Measurements from ENCODE around the gene SREK1IP1. TPM values are rescaled to one million over a fixed set of nuclear protein-coding genes. Genes with fewer than 3 reads are reported as not detected.
"Not testable (repeated sequence)": the region's sequence is repeated elsewhere in the genome, so short reads cannot be mapped to it uniquely, and the experiment has no call there.

The SREK1IP1 gene
- total RNA-seq, 1 experiment from 2014 or later = 25.5 TPM

GRCh38 chr5:64700765-64701164 lies 67.7 kb downstream of the SREK1IP1 start:
- Histone ChIP-seq H3K4me1 (ENCODE audit: control insufficient read depth in 1 of 2, insufficient read depth in 2 of 2, low read length in 2 of 2) (no peaks in the 10 kb centered on the region), H3K79me2 (ENCODE audit: insufficient read depth, low read length) (no peaks in the 10 kb centered on the region), H3K36me3 (ENCODE audit: control insufficient read depth in 1 of 2, insufficient read depth in 2 of 2, low read length in 2 of 2) (no peaks in the 10 kb centered on the region), H3K9me3 (ENCODE audit: control insufficient read depth in 1 of 2, insufficient read depth in 1 of 2, low read depth in 1 of 2, low read length in 2 of 2) (no peaks in the 10 kb centered on the region), H4K20me1 (ENCODE audit: insufficient read depth) (no peaks in the 10 kb centered on the region), H3K4me2 (ENCODE audit: low read length) (no peak overlapping the region), H3K4me3 (replicated peaks in 1 of 2; ENCODE audit: low read depth in 1 of 2, low read length in 2 of 2) (no peak overlapping the region), H2AFZ (ENCODE audit: low read depth, low read length, poor library complexity, severe bottlenecking) (no peak overlapping the region), H3K27me3 (ENCODE audit: insufficient read depth, low read length) (no peaks in the 10 kb centered on the region), H3K9me2 (ENCODE audit: insufficient read depth) (no peaks in the 10 kb centered on the region), H3K27ac (ENCODE audit: low read depth, low read length) (no peak overlapping the region), H3K9ac (ENCODE audit: low read length) (no peak overlapping the region)
- intact Hi-C loops (cut with micrococcal nuclease) = no loop called here
- ATAC-seq = no peak
- BruUV-seq (replicated peaks) = no TSS peak
- no peak for DNase-seq (ENCODE audit: low read depth, low spot score)
- ChIA-PET RAD21 (ENCODE audit: low non-redundant PET in 1 of 2, low total read pairs in 2 of 2, uncharacterized antibody in 2 of 2, unreplicated experiment in 2 of 2) (no interaction called here), POLR2A (no interaction called here), CTCF (no interaction called here)
- TF ChIP-seq RAD21 (IDR thresholded peaks at IDR 0.05; ENCODE audit: low read depth) = no peak
- TF ChIP-seq POLR2AphosphoS5 (IDR thresholded peaks at IDR 0.05; ENCODE audit: low read depth, low read length) = no peak
- TF ChIP-seq ATF3 (IDR thresholded peaks at IDR 0.05) = no peak
- TF ChIP-seq CBX3 (IDR thresholded peaks at IDR 0.05; ENCODE audit: low read depth) = no peak
- TF ChIP-seq POLR2A (IDR thresholded peaks at IDR 0.05; ENCODE audit: borderline replicate concordance, extremely low read depth, insufficient read depth, insufficient read length) = no peak
- no peak for TF ChIP-seq YY1 (IDR thresholded peaks at IDR 0.05; ENCODE audit: extremely low read depth, insufficient replicate concordance, low read depth, low read length)
- no peak for TF ChIP-seq TCF7L2 (IDR thresholded peaks at IDR 0.05; ENCODE audit: borderline replicate concordance, extremely low read depth, insufficient read depth, insufficient read length)
- no peak for TF ChIP-seq ZBTB33 (IDR thresholded peaks at IDR 0.05; ENCODE audit: extremely low read depth, insufficient replicate concordance, low read length)
- TF ChIP-seq, protein P1, sequence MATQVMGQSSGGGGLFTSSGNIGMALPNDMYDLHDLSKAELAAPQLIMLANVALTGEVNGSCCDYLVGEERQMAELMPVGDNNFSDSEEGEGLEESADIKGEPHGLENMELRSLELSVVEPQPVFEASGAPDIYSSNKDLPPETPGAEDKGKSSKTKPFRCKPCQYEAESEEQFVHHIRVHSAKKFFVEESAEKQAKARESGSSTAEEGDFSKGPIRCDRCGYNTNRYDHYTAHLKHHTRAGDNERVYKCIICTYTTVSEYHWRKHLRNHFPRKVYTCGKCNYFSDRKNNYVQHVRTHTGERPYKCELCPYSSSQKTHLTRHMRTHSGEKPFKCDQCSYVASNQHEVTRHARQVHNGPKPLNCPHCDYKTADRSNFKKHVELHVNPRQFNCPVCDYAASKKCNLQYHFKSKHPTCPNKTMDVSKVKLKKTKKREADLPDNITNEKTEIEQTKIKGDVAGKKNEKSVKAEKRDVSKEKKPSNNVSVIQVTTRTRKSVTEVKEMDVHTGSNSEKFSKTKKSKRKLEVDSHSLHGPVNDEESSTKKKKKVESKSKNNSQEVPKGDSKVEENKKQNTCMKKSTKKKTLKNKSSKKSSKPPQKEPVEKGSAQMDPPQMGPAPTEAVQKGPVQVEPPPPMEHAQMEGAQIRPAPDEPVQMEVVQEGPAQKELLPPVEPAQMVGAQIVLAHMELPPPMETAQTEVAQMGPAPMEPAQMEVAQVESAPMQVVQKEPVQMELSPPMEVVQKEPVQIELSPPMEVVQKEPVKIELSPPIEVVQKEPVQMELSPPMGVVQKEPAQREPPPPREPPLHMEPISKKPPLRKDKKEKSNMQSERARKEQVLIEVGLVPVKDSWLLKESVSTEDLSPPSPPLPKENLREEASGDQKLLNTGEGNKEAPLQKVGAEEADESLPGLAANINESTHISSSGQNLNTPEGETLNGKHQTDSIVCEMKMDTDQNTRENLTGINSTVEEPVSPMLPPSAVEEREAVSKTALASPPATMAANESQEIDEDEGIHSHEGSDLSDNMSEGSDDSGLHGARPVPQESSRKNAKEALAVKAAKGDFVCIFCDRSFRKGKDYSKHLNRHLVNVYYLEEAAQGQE (IDR thresholded peaks at IDR 0.05; ENCODE audit: low read depth) = no peak
- no peak for TF ChIP-seq SIN3A (IDR thresholded peaks at IDR 0.05; ENCODE audit: low read depth)

DNA sequence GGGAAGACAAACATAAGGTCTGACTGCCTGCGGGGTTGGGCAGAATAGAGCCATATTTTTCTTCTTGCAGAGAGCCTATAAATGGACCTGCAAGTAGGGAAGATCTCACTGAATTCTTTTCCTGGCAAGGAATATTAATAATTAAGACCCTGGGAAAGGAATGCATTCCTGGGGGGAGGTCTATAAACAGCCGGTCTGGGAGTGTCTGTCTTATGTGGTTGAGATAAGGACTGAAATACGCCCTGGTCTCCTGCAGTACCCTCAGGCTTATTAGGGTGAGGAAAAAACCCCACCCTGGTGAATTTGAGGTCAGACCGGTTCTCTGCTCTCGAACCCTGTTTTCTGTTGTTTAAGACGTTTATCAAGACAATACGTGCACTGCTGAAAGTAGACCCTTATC lies 72.1 kb downstream of the SREK1IP1 start:
- H4K20me1 ChIP-seq (ENCODE audit: insufficient read depth); DNase-seq (ENCODE audit: low read depth, low spot score); H3K9me3 ChIP-seq (ENCODE audit: control insufficient read depth in 1 of 2, insufficient read depth in 1 of 2, low read depth in 1 of 2, low read length in 2 of 2); H3K79me2 ChIP-seq (ENCODE audit: insufficient read depth, low read length); H3K4me1 ChIP-seq (ENCODE audit: control insufficient read depth in 1 of 2, insufficient read depth in 2 of 2, low read length in 2 of 2); POLR2A ChIA-PET; H3K27ac ChIP-seq (ENCODE audit: low read depth, low read length); H3K4me2 ChIP-seq (ENCODE audit: low read length); H2AFZ ChIP-seq (ENCODE audit: low read depth, low read length, poor library complexity, severe bottlenecking); H3K27me3 ChIP-seq (ENCODE audit: insufficient read depth, low read length); BruUV-seq (replicated peaks); RAD21 ChIA-PET (ENCODE audit: low non-redundant PET in 1 of 2, low total read pairs in 2 of 2, uncharacterized antibody in 2 of 2, unreplicated experiment in 2 of 2); H3K4me3 ChIP-seq (replicated peaks in 1 of 2; ENCODE audit: low read depth in 1 of 2, low read length in 2 of 2); H3K36me3 ChIP-seq (ENCODE audit: control insufficient read depth in 1 of 2, insufficient read depth in 2 of 2, low read length in 2 of 2); ATAC-seq; intact Hi-C loops (cut with micrococcal nuclease); H3K9me2 ChIP-seq (ENCODE audit: insufficient read depth); CTCF ChIA-PET; H3K9ac ChIP-seq (ENCODE audit: low read length): not testable (repeated sequence)
